Loucy (cell line): Measurements from ENCODE around the gene RNU1-1.
"Not testable (repeated sequence)": the region's sequence is repeated elsewhere in the genome, so short reads cannot be mapped to it uniquely, and the experiment has no call there.

Experiments
- H2AFZ ChIP-seq: fragments of 200-600 bp; sonication (generic); 2 replicates; pipeline ENCODE4 v1.6.0; 2016; ENCODE audit warnings: antibody characterized with exemption, mild to moderate bottlenecking, low read length, moderate library complexity
- H3F3A ChIP-seq: fragments of 200-600 bp; 2 replicates; pipeline ENCODE4 v1.6.0; 2016; ENCODE audit warnings: antibody characterized with exemption, low read depth, mild to moderate bottlenecking
- H3K27me3 ChIP-seq: fragments of 200-600 bp; sonication (generic); 2 replicates; pipeline ENCODE4 v1.6.1; 2014; ENCODE audit warnings: low read length, mild to moderate bottlenecking; ENCODE audit not compliant: insufficient read depth, poor library complexity, severe bottlenecking
- H3K36me3 ChIP-seq: fragments of 200-600 bp; sonication (generic); 2 replicates; pipeline ENCODE4 v1.6.1; 2016; ENCODE audit warnings: low read length; ENCODE audit not compliant: insufficient read depth
- H3K4me1 ChIP-seq: fragments of 200-600 bp; sonication (generic); 2 replicates; pipeline ENCODE4 v1.5.1; 2014; ENCODE audit warnings: low read length, mild to moderate bottlenecking; ENCODE audit not compliant: insufficient read depth, poor library complexity, severe bottlenecking
- H3K4me2 ChIP-seq: fragments of 200-600 bp; sonication (generic); 2 replicates; pipeline ENCODE4 v1.6.0; 2014; ENCODE audit warnings: antibody characterized with exemption, low read length, low read depth, mild to moderate bottlenecking; ENCODE audit not compliant: poor library complexity, severe bottlenecking
- H3K4me3 ChIP-seq: fragments of 200-600 bp; sonication (generic); 2 replicates; pipeline ENCODE4 v1.5.1; 2014; ENCODE audit warnings: low read length, mild to moderate bottlenecking, mixed read lengths; ENCODE audit not compliant: poor library complexity, severe bottlenecking
- H3K79me2 ChIP-seq: fragments of 200-600 bp; sonication (generic); 2 replicates; pipeline ENCODE4 v1.6.1; 2014; ENCODE audit warnings: low read length; ENCODE audit not compliant: insufficient read depth
- H3K9ac ChIP-seq: fragments of 200-600 bp; sonication (generic); 2 replicates; pipeline ENCODE4 v1.6.0; 2014; ENCODE audit warnings: mild to moderate bottlenecking, low read depth, low read length, moderate library complexity; ENCODE audit not compliant: poor library complexity, severe bottlenecking
- H3K9me2 ChIP-seq: fragments of 200-600 bp; sonication (generic); replicated peaks from 2 replicates; pipeline ENCODE4 v1.6.1; 2016; ENCODE audit warnings: low read depth, low read length, mixed read lengths
- H3K9me3 ChIP-seq: fragments of 200-600 bp; sonication (generic); 2 replicates; pipeline ENCODE4 v1.6.1; 2014; ENCODE audit warnings: mild to moderate bottlenecking, antibody characterized with exemption, low read length, low read depth; ENCODE audit not compliant: insufficient read depth
- H4K20me1 ChIP-seq: fragments of 200-600 bp; sonication (generic); 2 replicates; pipeline ENCODE4 v1.6.0; 2014; ENCODE audit warnings: antibody characterized with exemption, low read length, mild to moderate bottlenecking; ENCODE audit not compliant: insufficient read depth, poor library complexity, severe bottlenecking
- EZH2phosphoT487 ChIP-seq: fragments of 200-600 bp; IDR thresholded peaks from 2 replicates; pipeline ENCODE4 v1.6.1; 2018; ENCODE audit warnings: antibody characterized with exemption, mild to moderate bottlenecking, moderate library complexity, borderline replicate concordance
- TF ChIP-seq, protein P1 (sequence below): fragments of 200-600 bp; sonication (generic); conservative IDR thresholded peaks from 2 replicates; pipeline ENCODE4 v1.5.1; 2014; ENCODE audit warnings: mild to moderate bottlenecking, antibody characterized with exemption, low read length

The RNU1-1 gene

DNA sequence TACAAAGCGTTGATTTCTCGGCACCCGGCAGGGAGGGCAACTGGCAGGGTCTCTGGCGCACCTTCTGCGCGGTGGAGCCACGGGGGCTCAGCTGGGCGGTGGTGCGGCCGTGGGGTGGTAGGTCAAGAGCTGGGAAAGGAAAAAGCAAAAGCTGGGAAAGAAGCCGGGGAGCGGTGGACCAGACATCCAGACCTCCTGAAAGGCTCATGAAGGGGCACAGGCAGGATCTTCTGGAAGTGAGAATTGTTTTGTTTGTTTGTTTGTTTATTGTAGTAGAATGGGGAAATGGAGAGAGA, 7.2 kb upstream of the RNU1-1 start:
- Histone ChIP-seq H4K20me1 (no peaks in the 10 kb centered on the region), H3K79me2 (no peaks in the 10 kb centered on the region), H3K9me2 (no peaks in the 10 kb centered on the region), H3K4me3 (no peak overlapping the region), H3F3A (no peaks in the 10 kb centered on the region), H3K4me2 (no peak overlapping the region), H2AFZ (no peak overlapping the region), H3K4me1 (no peaks in the 10 kb centered on the region), H3K9ac (no peak overlapping the region), H3K27me3 (no peaks in the 10 kb centered on the region), H3K9me3 (no peaks in the 10 kb centered on the region), H3K36me3 (no peaks in the 10 kb centered on the region)
- TF ChIP-seq, protein P1, sequence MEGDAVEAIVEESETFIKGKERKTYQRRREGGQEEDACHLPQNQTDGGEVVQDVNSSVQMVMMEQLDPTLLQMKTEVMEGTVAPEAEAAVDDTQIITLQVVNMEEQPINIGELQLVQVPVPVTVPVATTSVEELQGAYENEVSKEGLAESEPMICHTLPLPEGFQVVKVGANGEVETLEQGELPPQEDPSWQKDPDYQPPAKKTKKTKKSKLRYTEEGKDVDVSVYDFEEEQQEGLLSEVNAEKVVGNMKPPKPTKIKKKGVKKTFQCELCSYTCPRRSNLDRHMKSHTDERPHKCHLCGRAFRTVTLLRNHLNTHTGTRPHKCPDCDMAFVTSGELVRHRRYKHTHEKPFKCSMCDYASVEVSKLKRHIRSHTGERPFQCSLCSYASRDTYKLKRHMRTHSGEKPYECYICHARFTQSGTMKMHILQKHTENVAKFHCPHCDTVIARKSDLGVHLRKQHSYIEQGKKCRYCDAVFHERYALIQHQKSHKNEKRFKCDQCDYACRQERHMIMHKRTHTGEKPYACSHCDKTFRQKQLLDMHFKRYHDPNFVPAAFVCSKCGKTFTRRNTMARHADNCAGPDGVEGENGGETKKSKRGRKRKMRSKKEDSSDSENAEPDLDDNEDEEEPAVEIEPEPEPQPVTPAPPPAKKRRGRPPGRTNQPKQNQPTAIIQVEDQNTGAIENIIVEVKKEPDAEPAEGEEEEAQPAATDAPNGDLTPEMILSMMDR = no peak
- TF ChIP-seq EZH2phosphoT487 = no peak

DNA sequence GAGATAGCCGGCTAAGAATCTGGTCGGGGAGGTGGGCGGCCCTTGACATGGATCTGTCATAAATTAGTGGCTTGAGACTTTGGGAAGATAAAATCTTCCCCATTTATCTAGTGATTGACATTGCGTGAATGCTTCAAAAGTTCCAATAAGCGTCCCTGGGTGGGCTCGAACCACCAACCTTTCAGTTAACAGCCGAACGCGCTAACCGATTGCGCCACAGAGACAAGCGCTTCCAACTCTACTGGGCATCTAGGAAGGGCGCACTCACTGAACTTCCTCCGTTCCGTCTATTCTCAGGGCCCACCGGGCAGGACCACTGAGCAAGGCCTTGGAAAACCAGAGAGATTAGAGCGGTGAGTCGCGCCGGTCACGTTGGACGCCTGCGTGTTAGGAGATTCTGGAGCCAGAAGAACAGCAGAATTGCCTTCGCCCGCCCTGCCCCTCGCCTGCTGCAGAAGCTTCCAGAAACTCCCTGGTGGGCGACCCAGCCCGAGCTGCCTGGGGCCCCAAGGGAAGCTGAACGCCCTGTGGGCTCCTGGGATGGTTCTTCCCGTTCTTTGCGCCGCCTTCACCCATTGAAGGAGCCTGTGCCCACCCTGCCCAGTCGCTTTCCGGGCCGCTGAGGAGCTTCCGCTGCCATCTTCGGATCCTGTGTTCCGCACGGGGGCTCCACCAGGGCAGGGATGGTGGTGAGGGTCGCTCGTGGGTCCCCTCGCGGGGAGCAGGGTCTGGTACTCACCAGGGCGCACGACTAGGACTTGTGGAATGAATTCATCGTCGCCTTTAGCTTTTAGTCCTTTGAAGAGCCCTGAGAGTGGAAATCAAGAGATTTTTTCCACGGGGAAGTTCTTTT, 6.6 kb upstream of the RNU1-1 start:
- H3K9ac ChIP-seq, H3K9me2 ChIP-seq, H3F3A ChIP-seq, H3K36me3 ChIP-seq, H3K4me1 ChIP-seq, H2AFZ ChIP-seq, H3K4me3 ChIP-seq, H3K79me2 ChIP-seq, H3K27me3 ChIP-seq, H4K20me1 ChIP-seq, H3K9me3 ChIP-seq, H3K4me2 ChIP-seq: not testable (repeated sequence)

DNA sequence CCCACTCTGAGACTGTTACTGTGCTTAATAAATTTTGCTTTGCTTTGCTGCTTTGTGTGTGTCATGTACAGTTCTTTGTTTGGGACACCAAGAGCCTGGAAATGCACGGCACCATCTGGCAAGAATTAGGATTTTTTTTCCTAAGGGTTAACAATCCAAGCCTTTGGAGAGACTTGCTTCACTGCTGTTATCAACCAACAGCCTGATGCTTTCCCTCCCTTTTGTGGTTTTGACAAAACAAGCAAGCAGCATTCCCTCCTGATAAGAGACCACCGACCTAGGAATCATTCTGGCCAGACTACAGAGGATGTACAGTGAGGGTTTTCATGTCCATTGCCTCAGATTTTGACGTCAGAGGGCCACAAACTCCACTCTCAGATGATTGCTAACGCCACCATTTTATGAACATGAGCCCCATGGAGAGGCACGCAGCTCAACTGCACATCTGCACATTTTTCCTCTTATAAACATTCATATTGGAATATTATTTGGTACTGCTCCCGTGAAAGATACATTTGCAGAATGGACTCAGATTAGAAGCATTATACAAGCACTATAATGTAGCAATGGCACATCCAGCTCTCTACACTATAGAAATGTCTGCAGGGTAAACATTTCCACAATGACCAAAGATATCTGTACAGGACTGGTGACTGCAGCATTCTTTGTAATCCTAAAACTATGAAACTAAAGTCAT, 5.3 kb upstream of the RNU1-1 start:
- not testable (repeated sequence) for H3K9me2 ChIP-seq, H3K4me2 ChIP-seq, H3K79me2 ChIP-seq, H3K4me1 ChIP-seq, H3K9me3 ChIP-seq, H3K9ac ChIP-seq, H3K27me3 ChIP-seq, H3F3A ChIP-seq, H3K36me3 ChIP-seq, H2AFZ ChIP-seq, H4K20me1 ChIP-seq, H3K4me3 ChIP-seq

DNA sequence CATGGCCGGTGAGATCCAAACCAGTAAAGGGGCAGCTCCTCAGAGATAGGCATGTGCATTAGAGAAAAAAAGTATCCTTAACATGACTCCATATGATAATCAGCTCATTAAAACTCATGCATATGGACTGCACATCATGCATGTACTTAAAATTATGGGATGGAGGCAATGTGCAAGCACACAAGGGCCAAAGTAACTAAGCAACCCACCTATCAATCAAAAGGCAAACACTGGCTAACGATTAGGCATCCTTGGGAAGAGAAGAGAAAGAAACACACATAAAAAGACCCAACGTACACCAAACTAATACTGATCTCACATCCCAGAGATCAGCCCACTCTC, 4.8 kb upstream of the RNU1-1 start:
- not testable (repeated sequence) for H3K4me1 ChIP-seq, H3K9me3 ChIP-seq, H3K4me3 ChIP-seq, H2AFZ ChIP-seq, H4K20me1 ChIP-seq, H3K36me3 ChIP-seq, H3F3A ChIP-seq, H3K9ac ChIP-seq, H3K27me3 ChIP-seq, H3K9me2 ChIP-seq, H3K4me2 ChIP-seq, H3K79me2 ChIP-seq

DNA sequence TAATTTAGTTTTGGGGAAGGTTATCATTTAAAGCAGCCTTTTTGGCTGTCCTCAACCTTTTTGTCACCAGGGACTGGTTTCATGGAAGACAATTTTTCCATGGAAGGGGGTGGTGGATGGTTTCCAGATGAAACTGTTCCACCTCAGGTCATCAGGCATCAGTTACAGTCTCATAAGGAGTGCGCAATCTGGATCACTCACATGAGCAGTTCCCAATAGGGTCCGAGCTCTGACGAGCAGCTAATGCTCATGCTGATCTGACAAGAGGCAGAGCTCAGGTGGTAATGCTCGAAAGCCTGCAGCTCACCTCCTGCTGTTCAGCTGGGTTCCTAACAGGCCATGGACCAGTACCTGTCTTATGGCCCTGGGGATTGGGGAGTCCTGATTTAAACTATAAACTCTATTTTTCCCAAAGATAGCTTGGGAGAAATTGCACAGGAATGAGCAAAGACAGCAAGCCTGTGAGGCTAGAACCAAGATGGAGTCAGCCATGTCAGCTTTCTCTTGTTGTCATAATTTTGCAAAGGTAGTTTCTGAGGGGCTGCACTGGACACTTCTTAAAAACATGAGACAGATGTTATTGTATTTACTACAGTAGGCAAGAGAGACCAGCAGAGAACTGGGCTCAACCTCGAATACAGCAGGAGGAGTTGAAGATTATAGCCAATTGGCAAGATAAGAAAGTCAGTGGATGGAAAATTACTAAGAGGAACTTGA, 2.8 kb upstream of the RNU1-1 start:
- not testable (repeated sequence) for H2AFZ ChIP-seq, H3K36me3 ChIP-seq, H3K4me2 ChIP-seq, H4K20me1 ChIP-seq, H3K27me3 ChIP-seq, H3K9ac ChIP-seq, H3K79me2 ChIP-seq, H3F3A ChIP-seq, H3K4me1 ChIP-seq, H3K4me3 ChIP-seq, H3K9me3 ChIP-seq, H3K9me2 ChIP-seq

DNA sequence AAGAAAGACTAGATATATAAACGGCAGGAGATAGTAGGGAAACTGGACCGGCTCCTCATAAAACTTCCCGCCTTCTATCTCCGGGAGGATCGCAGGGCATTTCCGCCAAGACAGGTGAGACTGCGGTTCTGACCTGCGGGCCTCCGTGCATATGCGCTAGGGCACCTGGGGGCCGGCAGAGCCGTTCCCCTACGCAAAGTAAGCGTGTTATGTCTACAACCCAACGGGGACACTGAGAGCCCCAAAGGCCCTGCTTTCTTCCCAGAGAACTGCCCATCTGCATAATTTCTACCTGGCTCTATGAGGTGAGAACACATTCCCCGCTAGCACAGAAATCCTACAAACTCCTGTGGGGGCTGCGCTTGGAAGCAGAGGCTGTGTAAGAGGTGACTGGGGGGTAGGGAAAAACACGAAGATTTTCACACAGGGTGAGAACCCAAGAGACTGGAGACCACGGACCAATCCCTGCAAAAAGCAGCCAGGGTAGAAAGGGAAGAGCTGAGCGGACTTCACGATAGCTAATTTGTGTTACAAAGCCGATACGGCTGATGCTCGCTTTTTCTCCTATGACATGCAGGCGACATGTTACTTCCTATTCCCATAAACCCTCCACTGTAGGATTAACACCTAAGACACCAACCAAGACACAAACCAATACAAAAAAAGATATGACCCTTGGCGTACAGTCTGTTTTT, 526 bp downstream of the RNU1-1 start:
- Histone ChIP-seq H3K9ac (peak overlapping the region; percentile 46), H3K4me3 (peak overlapping the region; percentile 40), H3K4me2 (peak overlapping the region; percentile 42)
- not testable (repeated sequence) for H3K4me1 ChIP-seq, H3F3A ChIP-seq, H3K79me2 ChIP-seq, H4K20me1 ChIP-seq, H3K9me2 ChIP-seq, H3K27me3 ChIP-seq, H2AFZ ChIP-seq, H3K9me3 ChIP-seq, H3K36me3 ChIP-seq
